DMS153 treated with DMSO at 0.1 percent for 48 hours (cell line): Measurements from ENCODE around the gene APBA1.

Experiments
- DNase-seq: peaks from one replicate; lab custom pipeline; 2025; ENCODE audit not compliant: unreplicated experiment; lab: John Stamatoyannopoulos, UW

Gene APBA1

DNA sequence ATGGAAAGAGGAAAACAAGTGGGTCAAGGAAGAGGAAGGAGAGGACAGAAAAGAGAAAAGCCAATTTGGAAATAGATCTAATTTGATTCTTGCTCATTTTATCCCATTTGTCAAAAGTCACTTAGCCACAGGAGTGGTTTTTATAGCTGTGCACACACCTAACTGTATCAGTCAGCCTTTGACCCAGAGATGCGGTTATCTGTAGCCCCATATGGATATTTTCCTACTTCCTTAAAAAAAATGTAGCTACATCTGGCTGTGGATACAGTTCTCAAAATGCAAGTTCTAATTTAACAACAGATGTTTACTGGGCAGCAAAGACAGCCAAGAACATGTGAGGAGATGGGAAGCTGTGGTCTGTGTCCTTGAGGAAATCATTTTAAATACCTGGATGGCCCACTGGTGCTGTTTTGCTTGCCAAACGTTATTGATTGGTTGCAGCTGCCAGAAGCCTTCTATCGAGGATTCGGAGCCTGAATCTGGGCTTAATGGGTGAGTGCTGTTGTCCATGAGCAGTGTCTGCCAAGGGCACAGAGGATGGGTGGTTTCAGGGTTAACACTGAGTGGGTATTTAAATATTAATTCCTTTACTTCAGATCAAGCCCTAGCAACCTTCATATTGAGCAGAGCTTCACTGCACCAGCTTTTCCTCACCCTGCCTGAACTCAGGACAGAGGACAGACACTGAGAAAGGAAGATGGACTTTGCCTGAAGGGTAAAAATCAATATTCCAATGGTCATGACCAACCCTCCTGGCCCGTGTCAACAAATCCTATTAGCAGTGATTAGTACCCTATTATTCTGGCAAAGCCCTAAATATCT, 92.2 kb downstream of the APBA1 start:
- DNase-seq: no peak

DNA sequence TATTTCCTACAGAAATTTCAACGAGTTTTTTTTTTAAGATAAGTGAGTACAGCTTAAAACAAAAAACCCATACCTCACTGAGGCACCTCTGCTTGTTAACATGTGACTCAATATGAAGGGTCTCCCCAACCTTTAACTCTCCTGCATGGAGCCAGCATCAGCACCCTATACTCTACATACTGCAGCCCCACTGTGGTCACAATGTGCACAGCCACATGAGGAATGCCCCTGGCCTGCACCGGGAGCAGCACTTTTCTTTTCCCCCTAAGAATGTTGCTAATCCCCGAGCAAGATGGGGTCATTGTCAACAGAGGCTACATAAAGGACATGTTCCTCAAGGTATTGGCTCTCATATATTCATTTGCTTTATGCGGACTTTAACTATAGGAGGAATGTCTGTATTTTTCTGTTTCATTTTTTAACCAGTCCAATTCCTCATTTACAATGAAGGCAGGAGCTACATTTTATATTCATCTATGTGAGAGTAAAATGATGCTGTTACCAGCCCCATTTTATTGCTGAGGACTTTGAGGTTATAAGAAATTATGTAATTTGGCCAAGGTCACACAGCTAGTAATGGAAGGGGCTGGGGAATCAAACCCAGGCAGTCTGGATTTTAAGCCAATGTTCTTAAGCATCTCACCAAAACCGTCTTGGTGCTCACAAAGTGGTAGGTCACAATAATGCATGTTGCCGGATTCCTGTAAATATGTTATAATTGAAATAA, 93.0 kb downstream of the APBA1 start:
- DNase-seq: no peak

DNA sequence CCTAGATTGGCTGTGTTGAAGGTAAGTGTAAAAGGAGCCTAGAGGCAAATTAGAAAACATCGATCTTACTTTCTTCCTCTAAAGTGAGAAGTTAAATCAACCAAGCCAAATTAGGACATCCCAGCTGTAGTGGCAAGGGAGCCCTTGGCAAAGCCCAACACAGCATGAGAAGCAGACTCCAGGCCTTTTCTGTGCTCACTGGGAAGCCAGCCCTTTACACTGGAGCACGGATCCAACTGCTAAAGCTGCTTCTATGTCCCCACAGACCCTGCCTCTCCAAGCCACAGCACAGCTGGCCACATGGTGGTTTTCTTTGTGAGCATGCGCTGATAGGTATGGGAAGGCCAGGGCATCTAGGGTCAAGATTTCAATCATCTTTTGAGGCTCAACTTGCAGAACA, 94.1 kb downstream of the APBA1 start:
- DNase-seq: no peak

DNA sequence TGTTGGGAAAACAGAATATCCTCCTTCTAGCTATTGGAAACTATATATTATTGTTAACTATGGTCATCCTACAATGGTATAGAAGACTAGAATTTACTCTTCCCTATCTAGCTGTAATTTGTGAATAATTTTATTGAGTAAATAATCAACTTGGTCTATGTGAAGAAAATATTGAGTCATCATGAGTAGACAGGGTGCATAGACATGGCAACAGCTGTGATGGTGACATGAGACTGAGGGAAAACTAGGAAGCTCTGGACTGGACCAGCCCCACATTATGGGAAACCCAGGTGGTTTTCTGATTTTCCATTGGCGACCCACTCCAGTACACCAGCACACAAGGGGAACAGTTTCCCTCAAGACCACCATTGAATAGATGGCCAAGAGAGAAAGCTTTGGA, 95.0 kb downstream of the APBA1 start:
- DNase-seq: no peak

DNA sequence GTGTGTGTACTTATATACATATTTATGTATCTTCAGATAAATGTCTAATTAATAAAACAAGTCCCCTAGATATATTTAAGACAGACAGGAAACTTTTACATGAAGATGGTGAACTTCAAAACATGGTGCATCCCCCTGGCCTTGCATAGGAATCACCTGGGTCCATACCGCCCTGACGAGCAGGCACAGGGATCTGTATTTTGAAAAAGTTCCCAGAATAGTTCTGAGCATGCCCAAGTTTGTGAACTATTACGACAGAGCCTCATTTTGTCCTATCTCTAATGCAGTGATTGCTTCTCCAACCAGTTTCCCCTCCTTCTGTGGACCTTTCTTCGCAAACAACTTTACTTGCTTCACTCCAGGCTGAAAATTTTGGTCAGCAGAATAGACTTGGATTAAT, 98.1 kb downstream of the APBA1 start:
- DNase-seq: no peak

DNA sequence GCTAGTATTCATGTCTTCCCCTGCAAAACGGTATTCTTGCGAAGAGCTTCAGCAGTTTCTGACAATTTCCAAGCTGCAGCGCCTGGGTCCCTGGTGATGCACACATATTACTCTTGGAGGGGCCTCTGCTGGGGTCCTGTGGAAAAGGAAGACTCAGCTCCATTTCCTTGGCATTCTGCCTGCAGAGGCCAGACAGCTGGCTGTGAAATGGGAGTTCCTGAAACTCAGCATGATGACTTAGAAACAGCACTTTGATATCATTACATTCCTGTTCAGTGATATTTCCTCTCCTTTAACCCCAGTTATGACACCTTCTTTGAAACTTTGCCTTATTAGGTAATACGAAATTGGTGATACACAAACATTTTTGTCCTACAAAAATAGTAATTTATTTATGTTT, 98.5 kb downstream of the APBA1 start:
- no peak for DNase-seq

DNA sequence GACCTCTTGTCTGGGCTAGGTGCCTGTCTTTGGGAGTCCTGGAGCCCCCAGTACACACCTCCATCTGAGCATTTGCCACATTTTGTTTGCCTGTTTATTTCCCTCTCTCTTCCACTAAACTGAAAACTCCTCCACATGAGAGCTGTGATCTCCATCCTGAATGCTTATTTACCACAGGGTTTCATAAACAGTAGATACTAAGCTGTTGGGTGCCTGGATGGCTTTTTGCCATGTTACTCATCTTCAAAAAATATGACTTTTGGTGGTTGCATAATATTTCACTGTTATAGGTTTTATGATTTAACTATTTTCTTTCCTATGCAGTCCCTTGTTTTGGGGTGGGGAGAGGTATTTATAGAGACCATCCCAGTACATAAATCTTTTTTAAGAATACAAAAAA, 99.6 kb downstream of the APBA1 start:
- no peak for DNase-seq

DNA sequence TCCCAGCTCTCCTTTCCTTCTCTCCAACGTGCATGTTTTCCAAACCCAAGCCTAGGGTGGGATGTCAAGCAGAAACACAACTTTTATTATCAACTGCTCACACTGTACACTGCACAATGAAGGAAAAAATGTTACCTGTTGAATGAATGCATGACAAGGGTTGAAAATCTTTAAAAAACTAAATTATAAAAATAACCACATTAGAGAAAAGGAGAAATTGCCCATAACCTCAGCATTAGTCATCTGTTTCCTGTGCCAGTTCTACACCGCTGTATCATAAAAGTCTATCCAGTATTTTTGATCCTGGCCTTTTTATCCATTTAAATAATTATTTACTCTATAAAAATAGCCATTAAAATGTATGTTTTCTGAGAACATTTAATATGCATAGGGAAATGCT, 101.1 kb downstream of the APBA1 start:
- no peak for DNase-seq

DNA sequence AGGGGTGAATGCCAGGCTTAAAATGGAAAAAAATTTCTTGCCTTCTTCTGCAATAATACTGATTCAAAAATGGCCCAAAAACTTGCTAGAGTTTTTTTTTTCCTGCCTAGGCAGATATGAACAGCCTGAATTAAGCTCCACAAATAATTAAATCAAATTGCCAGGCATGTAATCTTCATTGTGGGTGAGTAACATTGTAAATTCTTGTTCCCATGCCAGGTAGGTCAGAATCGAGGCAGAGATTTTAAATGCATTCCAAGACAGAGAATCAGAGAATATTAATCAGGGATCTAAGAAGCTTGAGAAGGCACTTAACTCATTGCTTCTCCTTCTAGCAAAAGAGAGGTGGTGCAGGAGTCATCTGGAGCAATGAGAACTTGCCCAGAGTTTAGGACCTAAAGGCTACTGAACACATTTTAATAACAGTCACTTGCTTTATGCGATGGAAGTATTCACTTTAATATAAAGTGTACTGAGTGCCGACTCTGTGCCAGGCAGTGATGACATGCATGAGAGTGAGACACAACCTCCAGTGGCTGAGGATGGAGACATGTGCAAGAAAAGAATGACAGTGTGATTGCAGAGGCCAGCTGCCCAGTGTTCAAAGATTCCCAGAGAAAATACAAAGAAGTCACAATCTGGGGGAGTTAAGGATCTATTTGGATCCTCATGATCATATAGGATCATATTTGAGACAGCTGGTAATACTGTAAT, 102.3 kb downstream of the APBA1 start:
- DNase-seq: no peak

DNA sequence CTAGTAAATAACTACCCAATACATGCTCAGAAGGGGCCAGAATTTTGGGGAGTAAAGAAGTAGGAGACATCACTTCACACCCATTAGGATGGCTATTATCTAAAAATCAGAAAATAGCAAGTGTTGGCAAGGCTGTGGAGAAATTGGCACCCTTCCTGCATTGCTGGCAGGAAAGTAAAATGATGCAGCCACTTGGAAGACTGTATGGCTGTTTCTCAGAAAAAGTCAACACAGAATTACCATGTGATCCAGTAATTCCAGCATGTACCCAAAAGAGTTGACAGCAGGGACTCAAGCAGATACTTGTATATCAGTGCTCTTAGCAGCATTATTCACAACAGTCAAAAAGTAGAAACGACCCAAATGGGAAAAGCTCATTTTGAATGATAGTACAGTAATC, 107.6 kb downstream of the APBA1 start:
- no peak for DNase-seq

DNA sequence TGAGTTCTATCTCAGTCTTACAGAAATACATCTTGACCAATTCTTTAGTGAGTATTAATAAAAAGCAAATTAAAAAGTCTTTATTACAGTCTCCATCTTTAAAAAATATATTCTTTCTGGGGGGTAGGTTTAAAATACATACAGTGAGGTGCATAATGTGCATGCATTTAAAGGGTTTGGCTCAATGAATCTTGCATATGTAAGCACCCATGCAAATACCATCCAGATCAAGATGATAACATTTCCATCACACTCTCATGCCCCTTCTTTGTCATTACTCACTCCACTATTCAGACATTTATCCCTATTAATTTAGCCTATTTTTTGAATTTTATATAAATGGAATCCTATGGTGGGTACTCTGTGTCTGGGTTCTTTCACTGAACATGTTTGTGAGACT, 113.0 kb downstream of the APBA1 start:
- DNase-seq: no peak

DNA sequence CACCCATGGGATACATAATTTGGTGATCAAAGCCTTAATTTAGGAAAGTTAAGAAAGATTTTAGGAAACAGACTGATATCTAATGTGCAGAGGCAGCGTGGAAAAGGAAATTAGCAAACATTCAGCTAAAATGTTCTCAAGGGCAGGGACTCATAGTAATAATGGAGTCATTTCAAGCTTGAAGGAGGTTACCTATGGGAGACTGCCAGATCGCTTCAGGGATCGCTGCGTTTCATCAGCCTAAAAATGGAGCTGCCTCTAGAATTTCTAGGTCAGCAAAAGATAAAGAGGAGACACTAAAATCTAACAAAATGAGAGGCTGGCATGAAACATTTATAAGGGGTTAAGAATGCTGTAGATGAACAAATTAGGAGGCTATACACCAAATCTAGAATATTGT, 115.5 kb downstream of the APBA1 start:
- DNase-seq: no peak

DNA sequence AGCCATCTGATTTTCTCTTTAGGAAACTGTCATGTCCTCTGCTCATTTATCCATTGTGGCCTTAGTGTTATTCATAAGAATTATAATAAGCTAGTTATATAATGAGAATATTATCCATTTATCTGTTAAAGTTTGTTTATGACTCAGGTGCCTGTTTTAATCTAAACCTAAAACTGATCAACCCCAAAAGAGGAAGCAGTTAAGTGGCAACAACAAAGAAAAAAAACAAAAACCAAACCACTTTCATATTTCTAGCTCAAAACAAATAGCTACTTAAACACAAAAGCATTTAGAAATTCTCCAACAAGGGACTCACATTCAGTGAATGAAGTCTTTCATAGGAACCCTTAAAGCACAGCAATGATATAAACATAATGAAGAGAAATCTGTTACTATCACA, 116.4 kb downstream of the APBA1 start:
- DNase-seq: no peak

DNA sequence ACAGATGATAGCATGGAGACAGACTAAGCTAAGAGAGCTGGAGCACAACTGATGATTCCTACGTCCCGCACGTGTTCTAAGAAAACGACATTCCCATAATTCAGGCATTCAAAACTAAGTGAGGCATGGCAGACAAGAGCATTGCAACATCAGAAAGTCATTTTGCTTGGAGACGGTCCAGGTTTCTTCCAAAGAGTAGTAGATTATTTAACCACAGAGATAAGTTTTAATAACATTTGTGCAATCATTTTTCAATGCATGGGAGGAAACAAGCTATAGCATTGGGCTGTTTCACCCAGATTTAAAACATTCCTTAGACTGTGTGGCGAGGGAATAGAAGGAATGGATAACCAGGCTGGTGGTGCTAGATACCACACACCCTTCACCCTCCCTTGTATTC, 117.2 kb downstream of the APBA1 start:
- no peak for DNase-seq

DNA sequence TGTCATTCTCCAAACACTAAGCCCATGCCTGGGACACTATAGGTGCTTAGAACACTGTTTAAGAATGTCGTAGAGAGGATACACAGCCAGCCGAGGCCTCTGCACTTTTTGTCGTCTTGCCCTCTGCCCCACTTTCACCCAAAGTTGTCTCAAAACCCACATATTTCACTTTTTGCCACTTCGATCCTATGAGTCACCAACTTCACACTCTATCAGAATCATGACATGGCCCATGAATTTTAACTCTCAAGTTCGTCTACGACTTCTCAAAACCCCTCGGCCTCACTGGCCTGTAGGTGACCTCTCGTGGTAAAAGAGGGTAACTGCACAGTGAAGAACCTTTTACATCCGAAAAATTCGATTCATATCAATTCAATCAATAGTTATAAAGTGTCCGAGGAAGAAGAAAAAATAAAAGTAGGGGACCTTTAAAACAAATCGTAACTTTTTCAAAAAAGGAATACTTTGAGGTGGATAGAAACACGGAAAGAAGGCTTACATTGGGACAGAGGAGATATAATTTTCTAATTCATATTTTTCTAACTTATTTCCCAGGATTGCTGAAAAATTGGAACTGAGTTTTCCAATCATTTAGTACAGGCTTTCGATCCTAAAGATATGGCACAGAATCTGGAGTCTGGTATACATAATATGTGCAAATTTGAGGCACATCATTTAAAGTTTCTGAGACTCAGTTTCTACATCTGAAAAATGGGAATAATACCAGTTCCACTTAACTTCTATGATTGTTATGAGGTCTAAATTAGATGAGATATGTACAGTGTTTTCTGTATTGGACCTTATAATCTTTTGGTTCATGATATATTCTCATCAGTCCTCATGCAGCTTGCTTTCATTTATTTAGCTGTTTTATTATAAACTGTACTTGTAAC, 122.6 kb downstream of the APBA1 start:
- no peak for DNase-seq

DNA sequence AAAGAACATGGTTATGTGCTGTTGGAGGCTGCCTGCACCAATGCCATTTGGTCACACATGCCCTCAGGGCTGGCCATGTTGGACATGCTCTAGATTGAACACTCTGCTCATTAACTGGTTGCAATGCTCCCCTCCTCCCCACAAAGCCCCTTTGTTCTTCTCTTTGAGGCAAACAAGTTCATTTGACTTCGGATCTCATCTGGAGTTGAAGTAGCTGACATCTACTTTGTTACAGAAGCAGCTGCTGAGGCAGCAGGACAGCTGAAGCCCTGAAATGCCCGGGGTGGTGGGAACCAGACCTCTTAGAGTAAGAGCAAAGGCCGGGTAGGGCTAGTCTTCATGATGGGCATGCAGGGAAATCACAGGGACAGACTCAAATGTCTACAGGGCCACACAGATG, 123.5 kb downstream of the APBA1 start:
- DNase-seq: no peak

DNA sequence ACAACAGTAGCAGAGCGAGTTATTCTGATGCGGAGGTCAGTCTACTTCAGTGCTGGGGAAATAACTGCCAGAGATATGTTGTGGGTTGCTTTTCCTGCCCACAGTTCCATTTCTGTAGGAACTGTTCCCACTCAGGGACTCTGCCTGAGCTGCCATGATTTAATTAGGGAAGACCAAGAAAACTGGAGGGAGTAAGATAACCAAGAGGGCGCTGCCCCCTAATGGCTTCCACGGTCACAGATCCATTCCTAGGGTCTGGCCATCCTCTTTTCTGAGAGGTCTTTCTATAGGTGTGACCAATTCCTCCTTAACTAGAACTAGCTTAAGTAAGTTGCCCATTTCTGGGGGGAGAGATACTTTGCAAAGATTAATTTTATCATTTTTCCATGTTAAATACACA, 125.9 kb downstream of the APBA1 start:
- peak; percentile 51 for DNase-seq

DNA sequence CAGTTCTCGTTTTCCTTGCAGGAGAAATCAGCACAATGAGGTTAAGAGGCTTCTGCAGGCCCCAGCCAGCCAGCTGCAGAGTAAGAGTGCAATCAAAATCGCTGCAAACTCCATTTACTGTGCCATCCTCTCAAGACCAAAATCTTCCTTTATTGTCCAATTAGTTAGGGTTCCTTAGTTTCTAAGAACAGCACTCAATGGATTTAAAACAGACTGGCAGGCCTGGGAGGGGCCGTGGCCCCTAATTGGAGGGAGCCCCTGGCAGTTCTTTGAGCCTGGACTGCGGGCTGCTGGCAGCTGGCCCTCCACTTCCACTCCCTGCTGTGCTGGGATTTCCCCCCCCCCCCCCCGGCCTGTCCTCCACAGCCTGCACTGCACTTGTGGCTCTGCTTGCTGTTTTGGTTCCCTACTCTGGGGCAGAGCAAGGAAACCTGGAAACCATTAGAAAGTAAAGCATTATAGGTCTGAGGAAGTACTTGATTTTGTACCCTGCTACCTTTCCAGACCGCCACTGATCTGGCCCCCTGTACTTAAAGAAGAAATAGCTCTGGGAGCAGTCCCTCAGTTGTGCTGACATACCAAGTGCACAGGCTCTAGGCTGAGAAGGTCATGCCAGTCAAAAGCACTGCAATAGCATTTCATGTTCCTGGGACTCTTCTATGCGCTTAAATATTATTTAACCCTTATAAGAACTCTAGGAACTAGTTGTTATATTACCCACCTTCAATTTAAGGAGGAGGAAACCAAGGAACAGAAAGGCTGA, 129.0 kb downstream of the APBA1 start:
- DNase-seq: peak; percentile 47

DNA sequence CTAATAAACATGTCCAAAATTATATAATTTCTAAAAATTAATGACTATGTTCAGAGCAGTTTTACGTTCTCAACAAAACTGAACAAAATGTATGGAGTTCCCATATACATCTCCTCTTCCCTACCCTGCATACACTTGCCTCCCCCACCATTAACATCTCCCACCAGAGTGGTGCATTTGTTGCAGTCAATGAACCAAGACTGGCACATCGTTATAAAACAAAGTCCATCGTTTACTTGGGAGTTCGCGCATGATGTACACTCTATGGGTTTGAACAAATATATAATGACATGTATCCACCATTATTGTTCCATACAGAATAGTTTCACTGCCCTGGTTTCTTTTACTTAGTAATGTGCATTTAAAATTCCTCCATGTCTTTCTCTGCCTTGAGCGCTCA, 130.1 kb downstream of the APBA1 start:
- no peak for DNase-seq

DNA sequence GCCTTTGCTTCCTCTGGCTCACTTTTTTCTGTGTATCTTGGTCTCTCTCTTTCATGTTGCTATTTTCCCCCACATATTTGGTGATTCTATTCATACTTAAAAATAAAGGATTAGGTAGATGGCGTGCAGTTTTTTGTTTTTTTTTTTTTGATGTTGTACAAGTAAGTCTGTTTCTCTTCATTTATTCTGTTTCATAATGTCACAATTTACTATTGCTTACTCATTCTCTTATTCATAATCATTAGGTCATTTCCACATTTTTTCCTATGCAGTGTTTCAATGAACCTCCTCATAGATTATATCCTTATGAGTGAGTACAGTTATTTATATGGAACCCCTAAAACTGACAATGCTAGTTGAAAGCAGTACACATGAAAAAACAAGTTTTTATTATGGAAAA, 136.3 kb downstream of the APBA1 start:
- no peak for DNase-seq
